ENCODE measurements around the gene KLF9.

KLF9 gene

DNA sequence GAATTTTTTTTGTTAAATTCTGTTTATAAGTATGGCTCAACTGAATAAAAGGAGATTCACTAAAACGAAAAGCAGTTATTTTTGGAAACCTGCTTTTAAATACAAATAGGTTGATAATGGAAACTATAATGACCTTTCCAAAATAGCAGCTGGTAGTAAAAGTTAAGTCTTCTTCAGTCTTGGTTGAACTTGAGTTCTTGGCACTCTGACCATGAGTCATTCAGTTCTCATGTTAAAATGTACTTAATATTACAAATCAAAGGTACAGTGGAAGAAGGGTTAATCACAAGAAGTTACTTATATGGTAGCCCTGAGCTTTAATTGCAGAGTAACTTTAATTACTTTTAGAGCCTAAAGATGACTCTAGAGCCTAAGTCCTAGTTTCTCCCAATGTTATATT, 62.1 kb downstream of the KLF9 start:
- DNase-seq = no peak

DNA sequence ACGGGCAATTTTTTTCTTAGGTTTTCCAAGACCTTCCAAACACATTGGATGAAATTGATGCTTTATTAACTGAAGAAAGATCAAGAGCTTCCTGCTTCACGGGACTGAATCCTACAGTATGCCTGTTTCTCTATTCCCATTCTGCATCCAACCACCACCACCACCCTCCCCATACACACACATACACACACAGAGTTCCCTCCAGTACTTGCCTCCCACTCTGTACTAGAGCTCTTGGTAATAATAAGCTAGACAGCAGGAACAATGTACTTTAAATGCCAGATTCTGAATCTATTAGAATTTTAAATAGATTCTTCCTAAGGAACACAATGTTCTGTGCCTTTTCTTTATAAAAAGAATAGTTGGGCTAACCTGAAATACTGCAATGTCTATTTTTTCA, 67.4 kb downstream of the KLF9 start:
- DNase-seq = no peak

DNA sequence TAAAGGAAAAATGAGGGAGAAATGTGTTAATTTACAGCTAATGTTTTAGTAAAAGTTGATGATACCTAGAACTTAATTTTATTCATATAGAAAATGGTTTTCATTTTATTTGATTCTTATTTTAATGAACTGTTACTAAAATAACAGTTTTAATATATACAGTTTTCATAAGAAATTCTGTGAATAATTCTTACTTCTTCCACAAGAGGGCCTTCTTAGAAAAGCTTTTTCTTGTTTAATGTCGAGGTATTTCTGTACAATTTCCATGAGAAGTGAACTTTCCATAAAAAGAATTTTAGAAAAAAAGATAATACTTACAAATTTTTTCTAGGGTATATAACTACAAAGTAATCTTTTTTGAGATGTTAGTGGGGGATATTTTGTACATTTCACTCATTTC, 73.9 kb downstream of the KLF9 start:
- DNase-seq = no peak

Data from stimulated activated CD4-positive, alpha-beta T cell treated with anti-CD3 and anti-CD28 coated beads, Interleukin-4, amount 100 ng/mL, for 4 hours (primary cell).